Measurements from ENCODE around the gene ARAP3. TPM values are rescaled to one million over a fixed set of nuclear protein-coding genes. Genes with fewer than 3 reads are reported as not detected.

Gene ARAP3
- total RNA-seq, 1 donor from 2014 or later = 239 TPM

DNA sequence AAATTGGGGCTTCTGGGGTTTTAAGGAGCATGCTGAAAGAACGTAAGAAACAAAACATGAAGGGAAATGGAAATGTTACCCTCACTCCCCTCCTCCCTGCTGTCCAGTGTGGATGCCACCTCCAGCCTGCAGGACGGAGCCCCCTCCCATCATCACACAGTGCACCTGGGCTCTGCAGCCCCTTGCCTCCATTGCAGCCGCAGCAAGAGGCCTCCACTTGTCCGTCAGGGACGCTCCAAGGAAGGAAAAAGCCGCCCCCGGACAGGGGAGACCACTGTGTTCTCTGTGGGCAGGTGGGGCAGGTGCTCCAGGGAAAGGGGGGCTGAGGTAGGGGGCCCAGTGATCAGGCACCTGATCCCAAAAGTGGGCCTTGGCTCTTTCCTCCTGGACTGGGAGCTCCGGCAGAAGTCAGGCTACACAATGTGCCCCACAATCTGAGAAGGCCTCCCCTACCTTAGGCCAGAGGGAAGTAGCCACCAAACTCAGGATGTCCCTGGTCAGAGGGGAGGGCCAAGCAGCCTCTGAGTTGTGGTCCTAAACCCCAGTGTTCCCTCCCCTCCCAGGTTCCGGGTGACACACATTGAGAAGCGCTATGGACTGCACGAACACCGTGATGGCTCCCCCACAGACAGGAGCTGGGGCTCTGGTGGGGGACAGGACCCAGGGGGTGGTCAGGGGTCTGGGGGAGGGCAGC is 42.5 kb downstream of the ARAP3 start:
- TF ChIP-seq, protein P1, sequence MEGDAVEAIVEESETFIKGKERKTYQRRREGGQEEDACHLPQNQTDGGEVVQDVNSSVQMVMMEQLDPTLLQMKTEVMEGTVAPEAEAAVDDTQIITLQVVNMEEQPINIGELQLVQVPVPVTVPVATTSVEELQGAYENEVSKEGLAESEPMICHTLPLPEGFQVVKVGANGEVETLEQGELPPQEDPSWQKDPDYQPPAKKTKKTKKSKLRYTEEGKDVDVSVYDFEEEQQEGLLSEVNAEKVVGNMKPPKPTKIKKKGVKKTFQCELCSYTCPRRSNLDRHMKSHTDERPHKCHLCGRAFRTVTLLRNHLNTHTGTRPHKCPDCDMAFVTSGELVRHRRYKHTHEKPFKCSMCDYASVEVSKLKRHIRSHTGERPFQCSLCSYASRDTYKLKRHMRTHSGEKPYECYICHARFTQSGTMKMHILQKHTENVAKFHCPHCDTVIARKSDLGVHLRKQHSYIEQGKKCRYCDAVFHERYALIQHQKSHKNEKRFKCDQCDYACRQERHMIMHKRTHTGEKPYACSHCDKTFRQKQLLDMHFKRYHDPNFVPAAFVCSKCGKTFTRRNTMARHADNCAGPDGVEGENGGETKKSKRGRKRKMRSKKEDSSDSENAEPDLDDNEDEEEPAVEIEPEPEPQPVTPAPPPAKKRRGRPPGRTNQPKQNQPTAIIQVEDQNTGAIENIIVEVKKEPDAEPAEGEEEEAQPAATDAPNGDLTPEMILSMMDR (IDR thresholded peaks at IDR 0.05; ENCODE audit: unreplicated experiment) = no peak
- Mint-ChIP-seq H3K27me3 (ENCODE audit: unreplicated experiment) (peaks cover 7% of the 10 kb centered on the region), H3K4me1 (ENCODE audit: unreplicated experiment) (peaks cover 56% of the 10 kb centered on the region), H3K36me3 (ENCODE audit: low read depth, unreplicated experiment) (peaks cover 12% of the 10 kb centered on the region), H3K4me3 (ENCODE audit: unreplicated experiment) (peak overlapping the region; percentile 34), H3K9me3 (ENCODE audit: unreplicated experiment) (no peaks in the 10 kb centered on the region), H3K27ac (ENCODE audit: unreplicated experiment) (no peak overlapping the region)
- no peak for DNase-seq (ENCODE audit: low spot score)

DNA sequence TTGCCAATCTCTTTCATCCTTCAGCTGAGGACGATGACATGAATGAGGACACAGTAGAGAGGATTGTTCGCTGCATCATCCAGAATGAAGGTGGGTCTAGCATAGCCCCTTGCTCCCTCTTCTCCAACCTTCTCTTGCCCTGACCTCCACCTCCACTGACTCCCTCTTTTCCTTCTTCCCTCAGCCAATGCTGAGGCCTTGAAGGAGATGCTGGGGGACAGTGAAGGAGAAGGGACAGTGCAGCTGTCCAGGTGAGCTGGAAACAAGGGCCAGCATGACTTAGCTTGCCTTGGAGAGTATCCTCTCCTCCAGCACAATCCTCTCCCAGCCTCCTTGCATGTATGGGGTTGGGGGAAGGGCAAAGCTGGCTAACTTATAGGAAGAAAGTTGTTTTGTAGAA is 43.3 kb downstream of the ARAP3 start:
- H3K36me3 Mint-ChIP-seq (ENCODE audit: low read depth, unreplicated experiment) = peaks cover 18% of the 10 kb centered on the region
- H3K27ac Mint-ChIP-seq (ENCODE audit: unreplicated experiment) = no peak overlapping the region
- peaks cover 7% of the 10 kb centered on the region for H3K27me3 Mint-ChIP-seq (ENCODE audit: unreplicated experiment)
- DNase-seq (ENCODE audit: low spot score) = no peak
- H3K9me3 Mint-ChIP-seq (ENCODE audit: unreplicated experiment) = no peaks in the 10 kb centered on the region
- H3K4me1 Mint-ChIP-seq (ENCODE audit: unreplicated experiment) = peaks cover 61% of the 10 kb centered on the region
- TF ChIP-seq, protein P1 (IDR thresholded peaks at IDR 0.05; ENCODE audit: unreplicated experiment) = no peak
- H3K4me3 Mint-ChIP-seq (ENCODE audit: unreplicated experiment) = peak overlapping the region; percentile 86

DNA sequence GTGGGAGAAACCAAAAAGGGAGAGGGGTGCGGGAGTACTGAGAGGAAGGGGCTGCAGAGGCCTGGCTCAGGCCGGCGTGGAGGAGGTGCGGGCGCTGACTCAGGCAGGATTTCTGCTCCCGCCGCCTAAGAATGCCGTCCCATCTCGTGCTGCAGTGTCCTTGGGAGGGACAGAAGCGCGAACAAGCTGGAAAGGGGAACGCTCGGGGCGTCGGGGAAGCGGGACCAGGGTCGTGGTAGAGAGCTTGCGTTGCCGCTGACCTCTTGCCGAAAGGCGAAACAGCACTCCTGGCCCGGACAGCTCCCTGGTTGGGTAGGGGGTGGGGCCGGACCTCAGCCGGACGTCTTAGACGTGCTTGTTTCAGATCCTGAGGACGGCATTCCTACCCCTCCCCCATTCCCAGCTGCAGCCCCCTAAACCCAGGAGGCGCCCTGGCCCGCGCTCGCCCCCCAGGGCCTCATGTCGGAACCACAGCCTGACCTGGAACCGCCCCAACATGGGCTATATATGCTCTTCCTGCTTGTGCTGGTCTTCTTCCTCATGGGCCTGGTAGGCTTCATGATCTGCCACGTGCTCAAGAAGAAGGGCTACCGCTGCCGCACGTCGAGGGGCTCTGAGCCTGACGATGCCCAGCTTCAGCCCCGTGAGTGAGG is 44.1 kb downstream of the ARAP3 start:
- TF ChIP-seq, protein P1 (IDR thresholded peaks at IDR 0.05; ENCODE audit: unreplicated experiment) = peak; percentile 49
- Mint-ChIP-seq H3K9me3 (ENCODE audit: unreplicated experiment) (no peaks in the 10 kb centered on the region), H3K27ac (ENCODE audit: unreplicated experiment) (peak overlapping the region; percentile 48), H3K4me1 (ENCODE audit: unreplicated experiment) (peaks cover 57% of the 10 kb centered on the region), H3K27me3 (ENCODE audit: unreplicated experiment) (peaks cover 7% of the 10 kb centered on the region), H3K36me3 (ENCODE audit: low read depth, unreplicated experiment) (peaks cover 18% of the 10 kb centered on the region), H3K4me3 (ENCODE audit: unreplicated experiment) (peak overlapping the region; percentile 86)
- DNase-seq (ENCODE audit: low spot score) = peak; percentile 84

DNA sequence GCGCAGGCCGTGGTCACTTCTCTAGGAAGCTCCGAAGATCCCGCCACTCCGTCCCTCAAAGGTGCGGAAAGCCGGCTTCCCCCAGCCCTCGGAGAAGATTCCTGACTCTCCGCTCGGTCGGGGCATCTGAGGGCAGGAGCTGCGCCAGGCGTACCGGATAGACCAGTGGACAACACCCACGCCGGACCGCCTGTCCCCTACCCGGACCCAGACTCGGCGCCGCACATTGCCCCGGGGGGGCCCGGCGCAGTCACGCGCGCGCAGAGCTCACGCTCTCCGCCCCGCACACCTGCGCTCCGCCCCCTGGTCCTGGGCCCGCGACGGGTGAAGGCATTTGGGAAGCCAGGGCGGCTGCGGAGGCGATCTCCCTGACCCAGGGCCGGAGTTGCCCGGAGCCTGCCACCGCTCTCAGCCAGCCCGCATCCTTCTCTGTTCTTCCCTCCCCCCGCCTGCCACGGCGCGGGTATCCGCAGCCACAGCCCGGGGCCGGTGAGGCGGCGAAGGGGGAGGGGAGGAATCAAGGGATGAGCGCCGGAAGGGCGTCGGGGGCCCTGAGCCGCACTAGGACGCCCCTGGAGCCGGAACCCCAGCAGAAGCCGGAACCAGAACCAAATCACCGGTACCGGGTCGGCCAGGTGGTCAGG is 44.8 kb downstream of the ARAP3 start:
- Mint-ChIP-seq H3K27ac (ENCODE audit: unreplicated experiment) (peak overlapping the region; percentile 24), H3K9me3 (ENCODE audit: unreplicated experiment) (no peaks in the 10 kb centered on the region), H3K4me3 (ENCODE audit: unreplicated experiment) (peak overlapping the region; percentile 86), H3K4me1 (ENCODE audit: unreplicated experiment) (peaks cover 52% of the 10 kb centered on the region), H3K27me3 (ENCODE audit: unreplicated experiment) (peaks cover 6% of the 10 kb centered on the region), H3K36me3 (ENCODE audit: low read depth, unreplicated experiment) (peaks cover 12% of the 10 kb centered on the region)
- TF ChIP-seq, protein P1 (IDR thresholded peaks at IDR 0.05; ENCODE audit: unreplicated experiment) = no peak
- DNase-seq (ENCODE audit: low spot score) = peak; percentile 34

Measured in endothelial cell (in vitro differentiated cells).